ENCODE measurements around the gene CDHR1.

CDHR1 gene

DNA sequence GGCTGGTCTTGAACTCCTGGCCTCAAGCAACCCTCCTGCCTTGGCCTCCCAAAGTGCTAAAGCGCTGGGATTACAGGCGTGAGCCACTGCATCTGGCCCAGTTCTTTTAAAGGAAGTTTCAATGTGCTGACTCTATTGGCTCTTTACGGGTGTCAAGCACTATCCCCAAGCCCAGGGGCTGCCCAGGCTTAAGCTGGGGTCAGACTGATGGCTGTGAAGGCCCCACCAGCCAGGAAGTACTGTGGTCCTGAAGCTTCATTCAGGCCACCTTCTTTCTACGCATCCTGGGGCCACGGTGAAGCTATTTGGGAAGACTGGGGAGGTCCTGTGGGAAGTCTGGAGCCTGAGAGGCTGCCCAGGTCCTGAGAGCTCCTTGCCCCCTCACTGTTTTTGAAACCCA lies 12.7 kb upstream of the CDHR1 start:
- TF ChIP-seq, protein P1, sequence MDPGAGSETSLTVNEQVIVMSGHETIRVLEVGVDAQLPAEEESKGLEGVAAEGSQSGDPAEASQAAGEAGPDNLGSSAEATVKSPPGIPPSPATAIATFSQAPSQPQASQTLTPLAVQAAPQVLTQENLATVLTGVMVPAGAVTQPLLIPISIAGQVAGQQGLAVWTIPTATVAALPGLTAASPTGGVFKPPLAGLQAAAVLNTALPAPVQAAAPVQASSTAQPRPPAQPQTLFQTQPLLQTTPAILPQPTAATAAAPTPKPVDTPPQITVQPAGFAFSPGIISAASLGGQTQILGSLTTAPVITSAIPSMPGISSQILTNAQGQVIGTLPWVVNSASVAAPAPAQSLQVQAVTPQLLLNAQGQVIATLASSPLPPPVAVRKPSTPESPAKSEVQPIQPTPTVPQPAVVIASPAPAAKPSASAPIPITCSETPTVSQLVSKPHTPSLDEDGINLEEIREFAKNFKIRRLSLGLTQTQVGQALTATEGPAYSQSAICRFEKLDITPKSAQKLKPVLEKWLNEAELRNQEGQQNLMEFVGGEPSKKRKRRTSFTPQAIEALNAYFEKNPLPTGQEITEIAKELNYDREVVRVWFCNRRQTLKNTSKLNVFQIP (CRISPR knock-in tag; IDR thresholded peaks at IDR 0.05; ENCODE audit: borderline replicate concordance, low read depth) = no peak
- TF ChIP-seq CSDC2 (CRISPR knock-in tag; IDR thresholded peaks at IDR 0.05) = no peak
- TF ChIP-seq RARB (CRISPR knock-in tag; IDR thresholded peaks at IDR 0.05) = no peak
- TF ChIP-seq, protein P2, sequence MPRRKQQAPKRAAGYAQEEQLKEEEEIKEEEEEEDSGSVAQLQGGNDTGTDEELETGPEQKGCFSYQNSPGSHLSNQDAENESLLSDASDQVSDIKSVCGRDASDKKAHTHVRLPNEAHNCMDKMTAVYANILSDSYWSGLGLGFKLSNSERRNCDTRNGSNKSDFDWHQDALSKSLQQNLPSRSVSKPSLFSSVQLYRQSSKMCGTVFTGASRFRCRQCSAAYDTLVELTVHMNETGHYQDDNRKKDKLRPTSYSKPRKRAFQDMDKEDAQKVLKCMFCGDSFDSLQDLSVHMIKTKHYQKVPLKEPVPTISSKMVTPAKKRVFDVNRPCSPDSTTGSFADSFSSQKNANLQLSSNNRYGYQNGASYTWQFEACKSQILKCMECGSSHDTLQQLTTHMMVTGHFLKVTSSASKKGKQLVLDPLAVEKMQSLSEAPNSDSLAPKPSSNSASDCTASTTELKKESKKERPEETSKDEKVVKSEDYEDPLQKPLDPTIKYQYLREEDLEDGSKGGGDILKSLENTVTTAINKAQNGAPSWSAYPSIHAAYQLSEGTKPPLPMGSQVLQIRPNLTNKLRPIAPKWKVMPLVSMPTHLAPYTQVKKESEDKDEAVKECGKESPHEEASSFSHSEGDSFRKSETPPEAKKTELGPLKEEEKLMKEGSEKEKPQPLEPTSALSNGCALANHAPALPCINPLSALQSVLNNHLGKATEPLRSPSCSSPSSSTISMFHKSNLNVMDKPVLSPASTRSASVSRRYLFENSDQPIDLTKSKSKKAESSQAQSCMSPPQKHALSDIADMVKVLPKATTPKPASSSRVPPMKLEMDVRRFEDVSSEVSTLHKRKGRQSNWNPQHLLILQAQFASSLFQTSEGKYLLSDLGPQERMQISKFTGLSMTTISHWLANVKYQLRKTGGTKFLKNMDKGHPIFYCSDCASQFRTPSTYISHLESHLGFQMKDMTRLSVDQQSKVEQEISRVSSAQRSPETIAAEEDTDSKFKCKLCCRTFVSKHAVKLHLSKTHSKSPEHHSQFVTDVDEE (CRISPR knock-in tag; IDR thresholded peaks at IDR 0.05) = no peak
- no peak for TF ChIP-seq TOX (CRISPR knock-in tag; IDR thresholded peaks at IDR 0.05; ENCODE audit: borderline replicate concordance)
- TF ChIP-seq, protein P3, sequence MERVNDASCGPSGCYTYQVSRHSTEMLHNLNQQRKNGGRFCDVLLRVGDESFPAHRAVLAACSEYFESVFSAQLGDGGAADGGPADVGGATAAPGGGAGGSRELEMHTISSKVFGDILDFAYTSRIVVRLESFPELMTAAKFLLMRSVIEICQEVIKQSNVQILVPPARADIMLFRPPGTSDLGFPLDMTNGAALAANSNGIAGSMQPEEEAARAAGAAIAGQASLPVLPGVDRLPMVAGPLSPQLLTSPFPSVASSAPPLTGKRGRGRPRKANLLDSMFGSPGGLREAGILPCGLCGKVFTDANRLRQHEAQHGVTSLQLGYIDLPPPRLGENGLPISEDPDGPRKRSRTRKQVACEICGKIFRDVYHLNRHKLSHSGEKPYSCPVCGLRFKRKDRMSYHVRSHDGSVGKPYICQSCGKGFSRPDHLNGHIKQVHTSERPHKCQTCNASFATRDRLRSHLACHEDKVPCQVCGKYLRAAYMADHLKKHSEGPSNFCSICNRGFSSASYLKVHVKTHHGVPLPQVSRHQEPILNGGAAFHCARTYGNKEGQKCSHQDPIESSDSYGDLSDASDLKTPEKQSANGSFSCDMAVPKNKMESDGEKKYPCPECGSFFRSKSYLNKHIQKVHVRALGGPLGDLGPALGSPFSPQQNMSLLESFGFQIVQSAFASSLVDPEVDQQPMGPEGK (CRISPR knock-in tag; IDR thresholded peaks at IDR 0.05; ENCODE audit: borderline replicate concordance) = no peak
- TF ChIP-seq TCF4 (CRISPR knock-in tag; IDR thresholded peaks at IDR 0.05; ENCODE audit: borderline replicate concordance) = no peak
- TF ChIP-seq ISL1 (CRISPR knock-in tag; IDR thresholded peaks at IDR 0.05) = no peak
- TF ChIP-seq, protein P4, sequence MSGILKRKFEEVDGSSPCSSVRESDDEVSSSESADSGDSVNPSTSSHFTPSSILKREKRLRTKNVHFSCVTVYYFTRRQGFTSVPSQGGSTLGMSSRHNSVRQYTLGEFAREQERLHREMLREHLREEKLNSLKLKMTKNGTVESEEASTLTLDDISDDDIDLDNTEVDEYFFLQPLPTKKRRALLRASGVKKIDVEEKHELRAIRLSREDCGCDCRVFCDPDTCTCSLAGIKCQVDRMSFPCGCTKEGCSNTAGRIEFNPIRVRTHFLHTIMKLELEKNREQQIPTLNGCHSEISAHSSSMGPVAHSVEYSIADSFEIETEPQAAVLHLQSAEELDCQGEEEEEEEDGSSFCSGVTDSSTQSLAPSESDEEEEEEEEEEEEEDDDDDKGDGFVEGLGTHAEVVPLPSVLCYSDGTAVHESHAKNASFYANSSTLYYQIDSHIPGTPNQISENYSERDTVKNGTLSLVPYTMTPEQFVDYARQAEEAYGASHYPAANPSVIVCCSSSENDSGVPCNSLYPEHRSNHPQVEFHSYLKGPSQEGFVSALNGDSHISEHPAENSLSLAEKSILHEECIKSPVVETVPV (CRISPR knock-in tag; IDR thresholded peaks at IDR 0.05) = no peak
- TF ChIP-seq, protein P5, sequence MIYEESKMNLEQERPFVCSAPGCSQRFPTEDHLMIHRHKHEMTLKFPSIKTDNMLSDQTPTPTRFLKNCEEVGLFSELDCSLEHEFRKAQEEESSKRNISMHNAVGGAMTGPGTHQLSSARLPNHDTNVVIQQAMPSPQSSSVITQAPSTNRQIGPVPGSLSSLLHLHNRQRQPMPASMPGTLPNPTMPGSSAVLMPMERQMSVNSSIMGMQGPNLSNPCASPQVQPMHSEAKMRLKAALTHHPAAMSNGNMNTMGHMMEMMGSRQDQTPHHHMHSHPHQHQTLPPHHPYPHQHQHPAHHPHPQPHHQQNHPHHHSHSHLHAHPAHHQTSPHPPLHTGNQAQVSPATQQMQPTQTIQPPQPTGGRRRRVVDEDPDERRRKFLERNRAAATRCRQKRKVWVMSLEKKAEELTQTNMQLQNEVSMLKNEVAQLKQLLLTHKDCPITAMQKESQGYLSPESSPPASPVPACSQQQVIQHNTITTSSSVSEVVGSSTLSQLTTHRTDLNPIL (CRISPR knock-in tag; IDR thresholded peaks at IDR 0.05; ENCODE audit: low read depth) = no peak
- TF ChIP-seq ZNF565 (CRISPR knock-in tag; conservative IDR thresholded peaks at IDR 0.05; ENCODE audit: low read depth) = no peak
- no peak for TF ChIP-seq ARNTL (CRISPR knock-in tag; IDR thresholded peaks at IDR 0.05; ENCODE audit: borderline replicate concordance, low read depth)
- TF ChIP-seq ZC3H10 (CRISPR knock-in tag; IDR thresholded peaks at IDR 0.05) = no peak
- TF ChIP-seq ZNF70 (CRISPR knock-in tag; IDR thresholded peaks at IDR 0.05) = no peak
- no peak for TF ChIP-seq ZFP30 (CRISPR knock-in tag; IDR thresholded peaks at IDR 0.05)
- ATAC-seq = no peak

DNA sequence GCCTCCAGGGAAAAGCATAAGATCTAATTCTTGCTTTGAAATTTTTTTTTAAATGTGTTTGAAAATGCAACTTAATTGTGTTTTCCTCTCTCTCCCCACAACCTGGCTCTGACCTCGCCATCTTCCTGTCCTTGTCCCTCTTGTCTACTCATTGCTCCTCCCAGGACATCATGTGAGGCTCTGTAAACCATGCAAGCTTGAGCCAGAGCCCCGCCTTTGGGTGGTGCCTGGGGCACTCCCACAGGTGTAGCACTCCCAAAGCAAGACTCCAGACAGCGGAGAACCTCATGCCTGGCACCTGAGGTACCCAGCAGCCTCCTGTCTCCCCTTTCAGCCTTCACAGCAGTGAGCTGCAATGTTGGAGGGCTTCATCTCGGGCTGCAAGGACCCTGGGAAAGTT lies 9.8 kb upstream of the CDHR1 start:
- ATAC-seq = no peak
- TF ChIP-seq, protein P3 (CRISPR knock-in tag; IDR thresholded peaks at IDR 0.05; ENCODE audit: borderline replicate concordance) = no peak
- TF ChIP-seq PPARA (CRISPR knock-in tag; IDR thresholded peaks at IDR 0.05; ENCODE audit: borderline replicate concordance) = no peak
- TF ChIP-seq, protein P5 (CRISPR knock-in tag; IDR thresholded peaks at IDR 0.05; ENCODE audit: low read depth) = no peak
- no peak for TF ChIP-seq BACH2 (CRISPR knock-in tag; IDR thresholded peaks at IDR 0.05; ENCODE audit: borderline replicate concordance)
- no peak for TF ChIP-seq ESRRG (CRISPR knock-in tag; IDR thresholded peaks at IDR 0.05)
- no peak for TF ChIP-seq GLIS3 (CRISPR knock-in tag; IDR thresholded peaks at IDR 0.05)
- no peak for TF ChIP-seq ZNF565 (CRISPR knock-in tag; conservative IDR thresholded peaks at IDR 0.05; ENCODE audit: low read depth)
- TF ChIP-seq TOX (CRISPR knock-in tag; IDR thresholded peaks at IDR 0.05; ENCODE audit: borderline replicate concordance) = no peak
- TF ChIP-seq ZFP30 (CRISPR knock-in tag; IDR thresholded peaks at IDR 0.05) = no peak
- TF ChIP-seq, protein P4 (CRISPR knock-in tag; IDR thresholded peaks at IDR 0.05) = no peak

All from SK-N-SH treated with all-trans-retinoic acid at 6 μM for 48 hours (cell line).